Measurements from ENCODE around the gene DAZAP1. TPM values are rescaled to one million over a fixed set of nuclear protein-coding genes. Genes with fewer than 3 reads are reported as not detected.
A peak's percentile ranks its signal among the peaks of the same experiment; 100 is the strongest.
"Not testable (repeated sequence)": the region's sequence is repeated elsewhere in the genome, so short reads cannot be mapped to it uniquely, and the experiment has no call there.

The DAZAP1 gene
- polyA plus RNA-seq, 1 experiment: 38.3 TPM

- POLR2A ChIA-PET: no interaction called here
- H3K4me3 ChIP-seq (ENCODE audit: low read depth, low read length): peak within 1 kb of the TSS; percentile 87
- H3K36me3 ChIP-seq (ENCODE audit: control insufficient read depth, insufficient read depth, low read length): peaks cover 40% of the 10 kb centered on the region
- no peaks in the 10 kb centered on the region for H3K27me3 ChIP-seq (ENCODE audit: control insufficient read depth, insufficient read depth, low read length)
- DNase-seq (ENCODE audit: low read depth): peak; percentile 72
- CTCF ChIA-PET: interaction anchor here (0.9 to 1.8 kb wide), 5 partner anchors 11 to 56 kb away, joined by 4 to 8 read pairs (median 6); no protein-coding TSS in a partner anchor
- TF ChIP-seq, protein P1, sequence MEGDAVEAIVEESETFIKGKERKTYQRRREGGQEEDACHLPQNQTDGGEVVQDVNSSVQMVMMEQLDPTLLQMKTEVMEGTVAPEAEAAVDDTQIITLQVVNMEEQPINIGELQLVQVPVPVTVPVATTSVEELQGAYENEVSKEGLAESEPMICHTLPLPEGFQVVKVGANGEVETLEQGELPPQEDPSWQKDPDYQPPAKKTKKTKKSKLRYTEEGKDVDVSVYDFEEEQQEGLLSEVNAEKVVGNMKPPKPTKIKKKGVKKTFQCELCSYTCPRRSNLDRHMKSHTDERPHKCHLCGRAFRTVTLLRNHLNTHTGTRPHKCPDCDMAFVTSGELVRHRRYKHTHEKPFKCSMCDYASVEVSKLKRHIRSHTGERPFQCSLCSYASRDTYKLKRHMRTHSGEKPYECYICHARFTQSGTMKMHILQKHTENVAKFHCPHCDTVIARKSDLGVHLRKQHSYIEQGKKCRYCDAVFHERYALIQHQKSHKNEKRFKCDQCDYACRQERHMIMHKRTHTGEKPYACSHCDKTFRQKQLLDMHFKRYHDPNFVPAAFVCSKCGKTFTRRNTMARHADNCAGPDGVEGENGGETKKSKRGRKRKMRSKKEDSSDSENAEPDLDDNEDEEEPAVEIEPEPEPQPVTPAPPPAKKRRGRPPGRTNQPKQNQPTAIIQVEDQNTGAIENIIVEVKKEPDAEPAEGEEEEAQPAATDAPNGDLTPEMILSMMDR (IDR thresholded peaks at IDR 0.05; ENCODE audit: insufficient read depth, low read depth, low read length): peak; percentile 95
These were observed 30.9 kb downstream of the DAZAP1 start, which contains the start of gene RPS15 for GRCh38 chr19:1438035-1438932. TSS of gene RPS15 (plus strand) at chr19:1438396. CDS start at chr19:1438426, 30 bp downstream.

- POLR2A ChIA-PET: no interaction called here
These were observed 31.6 kb downstream of the DAZAP1 start for GRCh38 chr19:1438933-1439354.

DNA sequence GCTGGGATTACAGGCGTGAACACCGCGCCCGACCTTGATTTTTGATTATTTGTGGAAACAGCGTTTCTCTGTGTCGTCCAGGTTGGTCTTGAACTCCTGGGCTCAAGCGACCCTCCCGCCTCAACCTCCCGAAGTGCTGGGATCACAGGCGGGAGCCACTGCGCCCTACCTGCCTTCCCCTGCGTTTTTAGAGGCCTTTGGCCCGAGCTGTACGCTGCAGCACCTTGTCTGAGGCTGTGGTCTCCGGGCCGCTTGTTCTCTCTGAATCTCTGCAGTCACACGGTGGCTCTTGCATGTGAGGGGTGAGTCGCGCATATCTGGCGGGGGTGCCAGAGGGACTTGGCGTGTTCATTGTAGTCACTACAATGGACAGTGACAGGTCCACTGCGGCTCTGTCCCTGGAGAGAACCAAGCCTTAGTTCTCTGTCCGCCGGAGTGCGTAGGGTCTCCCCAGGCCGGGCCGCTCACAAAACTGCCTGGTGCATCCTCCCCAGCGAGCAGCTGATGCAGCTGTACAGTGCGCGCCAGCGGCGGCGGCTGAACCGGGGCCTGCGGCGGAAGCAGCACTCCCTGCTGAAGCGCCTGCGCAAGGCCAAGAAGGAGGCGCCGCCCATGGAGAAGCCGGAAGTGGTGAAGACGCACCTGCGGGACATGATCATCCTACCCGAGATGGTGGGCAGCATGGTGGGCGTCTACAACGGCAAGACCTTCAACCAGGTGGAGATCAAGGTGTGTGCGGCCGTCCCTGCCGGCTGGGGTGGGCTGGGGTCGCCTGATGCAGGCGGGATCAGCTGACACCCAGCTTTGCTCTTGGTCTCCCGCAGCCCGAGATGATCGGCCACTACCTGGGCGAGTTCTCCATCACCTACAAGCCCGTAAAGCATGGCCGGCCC is 32.4 kb downstream of the DAZAP1 start:
- H3K27me3 ChIP-seq (ENCODE audit: control insufficient read depth, insufficient read depth, low read length); CTCF ChIA-PET; POLR2A ChIA-PET; DNase-seq (ENCODE audit: low read depth): not testable (repeated sequence)
- Histone ChIP-seq H3K36me3 (ENCODE audit: control insufficient read depth, insufficient read depth, low read length) (peaks cover 27% of the 10 kb centered on the region), H3K4me3 (ENCODE audit: low read depth, low read length) (peak overlapping the region; percentile 87)

More at GRCh38 chr19:1438933-1439354, 31.6 kb downstream of the DAZAP1 start:
- CTCF ChIA-PET: no interaction called here
- Histone ChIP-seq H3K36me3 (ENCODE audit: control insufficient read depth, insufficient read depth, low read length) (peaks cover 33% of the 10 kb centered on the region), H3K27me3 (ENCODE audit: control insufficient read depth, insufficient read depth, low read length) (no peaks in the 10 kb centered on the region), H3K4me3 (ENCODE audit: low read depth, low read length) (peak overlapping the region; percentile 87)
- no peak for DNase-seq (ENCODE audit: low read depth)
- TF ChIP-seq, protein P1 (IDR thresholded peaks at IDR 0.05; ENCODE audit: insufficient read depth, low read depth, low read length): no peak

DNA sequence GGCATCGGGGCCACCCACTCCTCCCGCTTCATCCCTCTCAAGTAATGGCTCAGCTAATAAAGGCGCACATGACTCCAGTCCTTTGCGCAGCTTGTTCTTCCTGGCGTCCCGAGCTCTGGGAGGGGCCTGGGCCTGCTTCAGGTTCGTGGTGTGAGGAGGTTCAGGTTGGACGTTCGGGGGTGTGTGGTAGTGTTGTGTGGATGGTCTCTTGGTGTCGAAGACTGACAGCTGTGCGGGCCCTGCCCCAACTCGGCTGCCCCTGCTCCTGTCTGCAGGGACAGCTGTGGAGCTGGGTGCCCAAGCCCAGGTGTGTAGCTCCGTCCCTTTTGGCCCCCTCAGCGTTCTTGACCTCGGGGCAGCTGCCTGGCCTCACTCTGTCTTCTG is 33.0 kb downstream of the DAZAP1 start:
- no peak overlapping the region for H3K4me3 ChIP-seq (ENCODE audit: low read depth, low read length)
- POLR2A ChIA-PET: no interaction called here
- no peaks in the 10 kb centered on the region for H3K27me3 ChIP-seq (ENCODE audit: control insufficient read depth, insufficient read depth, low read length)
- TF ChIP-seq, protein P1 (IDR thresholded peaks at IDR 0.05; ENCODE audit: insufficient read depth, low read depth, low read length): no peak
- peaks cover 26% of the 10 kb centered on the region for H3K36me3 ChIP-seq (ENCODE audit: control insufficient read depth, insufficient read depth, low read length)
- CTCF ChIA-PET: no interaction called here
- DNase-seq (ENCODE audit: low read depth): no peak

- CTCF ChIA-PET: interaction anchor here (0.7 kb wide), 1 partner anchor 138 kb away, joined by 3 read pairs; no protein-coding TSS in a partner anchor
- Histone ChIP-seq H3K27me3 (ENCODE audit: control insufficient read depth, insufficient read depth, low read length) (no peaks in the 10 kb centered on the region), H3K36me3 (ENCODE audit: control insufficient read depth, insufficient read depth, low read length) (peaks cover 23% of the 10 kb centered on the region), H3K4me3 (ENCODE audit: low read depth, low read length) (no peak overlapping the region)
- POLR2A ChIA-PET: no interaction called here
- no peak for DNase-seq (ENCODE audit: low read depth)
- TF ChIP-seq, protein P1 (IDR thresholded peaks at IDR 0.05; ENCODE audit: insufficient read depth, low read depth, low read length): no peak
These were observed 33.6 kb downstream of the DAZAP1 start for GRCh38 chr19:1441022-1441426.
